ENCODE results near the gene SDK1. TPM values are rescaled to one million over a fixed set of nuclear protein-coding genes. Genes with fewer than 3 reads are reported as not detected.

The SDK1 gene
- total and polyA plus RNA-seq, 11 donors: 2.2 to 5.8 (median 3.4) TPM

DNA sequence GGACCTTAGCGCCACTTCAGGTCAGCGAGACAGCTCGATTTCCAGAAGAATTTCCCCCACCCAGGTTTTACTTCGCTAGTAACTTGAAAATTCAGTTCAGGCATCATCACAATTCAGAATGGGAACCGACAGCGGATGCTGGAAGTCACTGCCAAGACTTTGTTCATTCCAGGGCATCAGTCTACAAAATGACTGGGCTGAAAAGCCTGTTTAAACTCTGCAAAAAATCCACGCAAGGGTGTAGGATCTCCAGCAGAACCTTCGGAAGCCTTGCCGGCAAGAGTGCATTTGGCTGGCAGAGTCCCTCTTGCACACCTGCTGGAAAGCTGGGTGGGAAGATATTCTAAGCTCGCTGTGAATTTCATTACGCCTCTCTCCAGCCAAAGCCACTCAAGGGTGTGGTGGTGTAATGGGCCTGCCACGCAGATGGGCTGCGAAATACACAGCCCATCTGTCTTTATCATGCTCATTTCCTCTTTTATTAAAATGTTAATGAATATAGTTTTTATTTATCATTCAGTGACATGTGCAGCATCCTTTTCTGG, 709.1 kb downstream of the SDK1 start:
- Histone ChIP-seq H3K27me3 (peaks cover 0 to 4% (median 0%) of the 10 kb centered on the region in 9 donors), H3K9me3 (no peaks in the 10 kb centered on the region), H3K4me3 (no peak overlapping the region), H3K27ac (no peak overlapping the region), H3K36me3 (no peaks in the 10 kb centered on the region), H3K4me1 (no peaks in the 10 kb centered on the region)
- intact Hi-C loops (cut with DNase I): no loop called here
- TF ChIP-seq POLR2A (IDR thresholded peaks at IDR 0.05): no peak
- TF ChIP-seq, protein P1, sequence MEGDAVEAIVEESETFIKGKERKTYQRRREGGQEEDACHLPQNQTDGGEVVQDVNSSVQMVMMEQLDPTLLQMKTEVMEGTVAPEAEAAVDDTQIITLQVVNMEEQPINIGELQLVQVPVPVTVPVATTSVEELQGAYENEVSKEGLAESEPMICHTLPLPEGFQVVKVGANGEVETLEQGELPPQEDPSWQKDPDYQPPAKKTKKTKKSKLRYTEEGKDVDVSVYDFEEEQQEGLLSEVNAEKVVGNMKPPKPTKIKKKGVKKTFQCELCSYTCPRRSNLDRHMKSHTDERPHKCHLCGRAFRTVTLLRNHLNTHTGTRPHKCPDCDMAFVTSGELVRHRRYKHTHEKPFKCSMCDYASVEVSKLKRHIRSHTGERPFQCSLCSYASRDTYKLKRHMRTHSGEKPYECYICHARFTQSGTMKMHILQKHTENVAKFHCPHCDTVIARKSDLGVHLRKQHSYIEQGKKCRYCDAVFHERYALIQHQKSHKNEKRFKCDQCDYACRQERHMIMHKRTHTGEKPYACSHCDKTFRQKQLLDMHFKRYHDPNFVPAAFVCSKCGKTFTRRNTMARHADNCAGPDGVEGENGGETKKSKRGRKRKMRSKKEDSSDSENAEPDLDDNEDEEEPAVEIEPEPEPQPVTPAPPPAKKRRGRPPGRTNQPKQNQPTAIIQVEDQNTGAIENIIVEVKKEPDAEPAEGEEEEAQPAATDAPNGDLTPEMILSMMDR (IDR thresholded peaks at IDR 0.05): no peak
- ATAC-seq (no peak), DNase-seq (no peak)
- WGBS, 4 donors: 87 to 94% (median 92%) methylated on average over 13 of the region's 13 CpGs

DNA sequence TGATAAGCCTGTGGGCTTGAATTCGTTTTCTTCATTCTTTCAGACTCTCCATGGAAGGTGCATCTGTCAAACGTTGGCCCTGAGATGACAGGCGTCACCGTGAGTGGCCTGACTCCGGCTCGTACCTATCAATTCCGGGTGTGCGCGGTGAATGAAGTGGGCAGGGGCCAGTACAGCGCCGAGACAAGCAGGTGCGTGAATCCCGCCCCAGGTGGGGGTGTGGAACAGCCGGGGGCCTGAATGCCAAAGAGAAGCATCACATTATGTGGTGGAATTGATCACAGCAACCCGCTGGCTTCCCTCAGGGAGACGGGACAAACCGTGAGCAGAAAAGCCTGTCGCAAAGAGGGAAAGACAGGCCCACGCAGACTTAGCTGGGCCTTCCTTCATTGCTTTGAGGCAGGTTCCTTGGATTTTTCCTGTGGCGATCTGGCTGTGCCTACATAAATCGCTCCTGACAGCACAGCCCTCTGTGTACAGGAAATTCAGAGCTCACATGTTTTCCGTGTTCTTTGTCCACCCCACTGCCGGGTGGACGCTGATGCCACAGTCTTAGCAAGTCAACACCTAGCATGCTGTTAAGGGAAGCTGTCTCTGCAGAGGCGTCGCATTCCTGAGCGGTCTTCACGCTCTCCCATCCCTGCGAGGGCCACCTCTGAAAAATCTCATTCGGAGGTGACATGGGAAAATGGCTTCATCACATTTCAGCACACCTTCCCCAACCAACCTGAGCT, 710.0 kb downstream of the SDK1 start:
- no peak for DNase-seq
- H3K4me1 ChIP-seq: no peaks in the 10 kb centered on the region
- peaks cover 0 to 4% (median 0%) of the 10 kb centered on the region in 9 donors for H3K27me3 ChIP-seq
- ATAC-seq: no peak
- 68 to 76% (median 72%) methylated on average over 22 to 30 of the region's 30 CpGs for WGBS, 4 donors
- intact Hi-C loops (cut with DNase I): no loop called here
- TF ChIP-seq, protein P1 (IDR thresholded peaks at IDR 0.05): no peak
- no peak for TF ChIP-seq POLR2A (IDR thresholded peaks at IDR 0.05)
- no peak overlapping the region for H3K4me3 ChIP-seq
- H3K27ac ChIP-seq: no peak overlapping the region
- H3K9me3 ChIP-seq: no peaks in the 10 kb centered on the region
- no peaks in the 10 kb centered on the region for H3K36me3 ChIP-seq

DNA sequence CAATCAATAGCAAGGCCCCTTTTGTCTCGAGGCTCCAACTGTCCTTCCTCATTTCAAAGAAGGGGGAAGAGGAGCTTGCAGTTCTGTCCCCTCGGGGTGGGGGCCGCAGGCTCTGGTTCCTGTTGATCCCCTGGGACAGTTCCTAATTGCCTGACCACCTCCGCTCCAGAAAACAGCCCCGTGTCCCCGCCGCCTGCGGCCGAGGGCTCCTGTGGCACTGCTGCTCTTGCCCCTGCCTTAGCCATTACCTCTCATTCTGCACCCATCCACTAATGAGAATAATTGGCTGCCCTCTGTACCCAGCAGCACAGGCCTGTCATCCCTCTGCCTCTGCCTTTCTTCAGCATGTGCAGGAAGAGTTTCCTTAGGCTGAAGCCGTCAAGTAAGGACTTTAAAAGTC, 712.7 kb downstream of the SDK1 start:
- 73 to 82% (median 80%) methylated on average over 10 of the region's 10 CpGs for WGBS, 4 donors
- Histone ChIP-seq H3K27me3 (peaks cover 0 to 4% (median 0%) of the 10 kb centered on the region in 9 donors), H3K9me3 (peaks cover 0 to 11% (median 0%) of the 10 kb centered on the region in 12 donors), H3K4me1 (no peaks in the 10 kb centered on the region), H3K36me3 (no peaks in the 10 kb centered on the region), H3K27ac (no peak overlapping the region), H3K4me3 (no peak overlapping the region)
- no peak for ATAC-seq
- intact Hi-C loops (cut with DNase I): no loop called here
- TF ChIP-seq, protein P1 (IDR thresholded peaks at IDR 0.05): no peak
- TF ChIP-seq POLR2A (IDR thresholded peaks at IDR 0.05): no peak
- DNase-seq: no peak

DNA sequence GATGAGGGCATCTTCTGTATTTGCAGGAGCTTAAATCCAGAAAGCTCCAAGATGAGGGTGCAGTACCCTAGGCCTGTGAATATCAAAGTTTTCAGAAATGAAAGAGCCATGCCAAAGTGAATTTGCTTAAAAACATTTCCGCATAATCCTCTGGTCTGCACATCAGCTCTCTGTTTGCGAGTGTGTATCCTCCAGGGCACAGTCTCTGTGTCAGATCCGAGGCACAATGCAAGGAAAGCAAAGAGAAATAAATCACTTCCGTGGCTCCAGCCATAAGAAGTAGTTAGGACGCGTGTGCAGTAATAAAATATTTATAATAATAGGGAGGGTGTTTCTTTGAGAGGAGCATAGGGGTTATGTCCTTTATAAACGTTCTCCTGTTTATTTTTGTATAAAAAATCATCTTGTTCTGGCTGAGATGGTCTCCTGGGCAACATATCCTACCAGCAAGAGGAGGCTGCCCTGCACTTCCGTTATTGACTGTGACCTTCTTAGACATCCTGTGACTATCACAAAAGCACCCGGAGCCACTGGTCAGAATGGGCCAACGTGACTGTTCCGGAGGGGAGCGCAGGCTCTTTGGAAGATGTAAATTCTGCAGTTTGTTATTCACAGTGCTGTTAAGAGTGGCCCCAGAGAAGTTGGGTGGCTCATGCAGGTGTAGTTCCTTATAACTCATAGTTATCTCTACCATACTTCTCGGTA, 713.4 kb downstream of the SDK1 start:
- TF ChIP-seq, protein P1 (IDR thresholded peaks at IDR 0.05): no peak
- TF ChIP-seq POLR2A (IDR thresholded peaks at IDR 0.05): no peak
- Histone ChIP-seq H3K4me1 (no peaks in the 10 kb centered on the region), H3K4me3 (no peak overlapping the region), H3K27me3 (peaks cover 0 to 4% (median 0%) of the 10 kb centered on the region in 9 donors), H3K9me3 (peaks cover 0 to 16% (median 0%) of the 10 kb centered on the region in 12 donors), H3K36me3 (no peaks in the 10 kb centered on the region), H3K27ac (no peak overlapping the region)
- intact Hi-C loops (cut with DNase I): no loop called here
- ATAC-seq (no peak), DNase-seq (no peak)
- 70 to 77% (median 73%) methylated on average over 13 of the region's 13 CpGs for WGBS, 4 donors
